ENCODE measurements around the gene KLHL36.
"Not testable (repeated sequence)": the region's sequence is repeated elsewhere in the genome, so short reads cannot be mapped to it uniquely, and the experiment has no call there.

KLHL36 gene

DNA sequence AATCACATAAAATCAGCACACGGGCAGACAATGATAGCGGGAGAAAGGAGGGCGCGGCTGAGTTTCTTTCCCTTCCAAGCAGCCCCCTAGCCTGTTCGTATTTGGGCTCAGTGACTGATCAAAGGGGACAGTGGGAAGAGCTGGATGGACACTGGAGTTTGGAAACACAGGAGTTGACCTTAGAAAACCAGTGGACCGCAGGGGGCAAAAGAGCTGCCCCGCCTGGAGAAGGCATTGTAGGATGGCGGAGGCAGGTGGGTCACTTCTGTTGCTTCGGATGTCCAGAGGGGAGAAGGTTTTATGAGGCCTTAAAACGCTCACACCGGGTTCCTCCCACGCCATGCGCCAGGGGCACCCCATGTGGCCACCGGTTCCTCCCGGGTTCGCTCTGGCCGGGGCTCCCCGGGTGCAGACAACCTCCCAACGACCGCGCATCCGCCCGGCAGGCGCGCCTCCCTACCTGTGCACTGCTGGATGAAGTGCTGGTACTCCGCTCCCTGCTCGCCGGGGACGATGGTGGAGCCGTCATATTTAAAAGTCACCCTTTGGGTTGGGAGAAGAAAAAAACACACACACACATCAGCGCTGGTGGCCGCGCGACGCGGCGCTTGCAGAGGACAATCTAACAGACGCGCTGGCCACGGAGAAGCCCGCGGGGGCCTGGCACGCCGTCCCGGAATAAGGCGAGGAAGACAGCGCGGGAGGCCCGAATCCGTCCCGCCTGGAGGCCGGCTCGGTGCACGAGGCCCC, 31.1 kb upstream of the KLHL36 start:
- peak; percentile 85 for DNase-seq

DNA sequence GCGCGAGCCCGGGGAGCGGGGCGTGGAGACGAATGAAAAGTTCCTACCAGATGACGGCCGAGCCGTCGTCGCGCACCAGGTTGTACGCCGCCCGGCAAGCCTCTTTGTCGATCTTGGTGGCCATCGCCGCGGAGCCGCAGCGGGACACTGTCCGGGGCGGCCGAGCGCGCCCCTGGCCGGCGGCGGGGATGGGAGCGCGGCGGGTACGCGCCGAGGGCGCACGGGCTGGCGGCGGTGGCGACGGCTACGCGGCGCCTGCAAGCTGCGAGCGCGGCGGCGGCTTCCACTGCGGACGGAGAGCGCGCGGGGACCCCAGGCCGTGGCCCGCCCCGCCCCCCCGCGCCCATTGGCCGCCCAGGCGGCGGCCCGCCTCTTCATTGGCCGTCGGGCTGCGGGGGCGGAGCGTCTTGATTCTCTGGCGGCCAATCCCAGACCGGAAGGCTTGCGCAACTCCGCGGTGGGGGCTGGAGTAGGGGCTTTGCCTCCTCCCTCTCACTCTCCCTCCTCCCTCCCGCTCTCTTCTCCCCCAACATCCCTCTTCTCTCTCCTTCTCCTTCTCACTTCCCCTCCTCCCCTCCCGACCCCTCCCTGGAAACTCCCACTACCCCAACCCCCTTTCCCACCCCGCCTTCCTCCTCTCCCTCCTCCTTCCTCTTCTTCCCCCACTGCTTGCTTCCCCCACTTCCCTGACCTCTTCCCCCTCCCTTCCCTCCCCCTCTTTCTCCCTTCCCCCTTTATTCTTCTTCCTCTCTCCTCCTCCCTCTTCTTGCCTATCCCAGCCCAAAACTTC, 30.3 kb upstream of the KLHL36 start, which contains the start of gene COTL1:
Gene COTL1, minus strand, starts transcription at position 288 of the 790 bp plus-strand sequence. Its CDS starts 164 bp downstream, at position 124.
- DNase-seq: peak; percentile 97

DNA sequence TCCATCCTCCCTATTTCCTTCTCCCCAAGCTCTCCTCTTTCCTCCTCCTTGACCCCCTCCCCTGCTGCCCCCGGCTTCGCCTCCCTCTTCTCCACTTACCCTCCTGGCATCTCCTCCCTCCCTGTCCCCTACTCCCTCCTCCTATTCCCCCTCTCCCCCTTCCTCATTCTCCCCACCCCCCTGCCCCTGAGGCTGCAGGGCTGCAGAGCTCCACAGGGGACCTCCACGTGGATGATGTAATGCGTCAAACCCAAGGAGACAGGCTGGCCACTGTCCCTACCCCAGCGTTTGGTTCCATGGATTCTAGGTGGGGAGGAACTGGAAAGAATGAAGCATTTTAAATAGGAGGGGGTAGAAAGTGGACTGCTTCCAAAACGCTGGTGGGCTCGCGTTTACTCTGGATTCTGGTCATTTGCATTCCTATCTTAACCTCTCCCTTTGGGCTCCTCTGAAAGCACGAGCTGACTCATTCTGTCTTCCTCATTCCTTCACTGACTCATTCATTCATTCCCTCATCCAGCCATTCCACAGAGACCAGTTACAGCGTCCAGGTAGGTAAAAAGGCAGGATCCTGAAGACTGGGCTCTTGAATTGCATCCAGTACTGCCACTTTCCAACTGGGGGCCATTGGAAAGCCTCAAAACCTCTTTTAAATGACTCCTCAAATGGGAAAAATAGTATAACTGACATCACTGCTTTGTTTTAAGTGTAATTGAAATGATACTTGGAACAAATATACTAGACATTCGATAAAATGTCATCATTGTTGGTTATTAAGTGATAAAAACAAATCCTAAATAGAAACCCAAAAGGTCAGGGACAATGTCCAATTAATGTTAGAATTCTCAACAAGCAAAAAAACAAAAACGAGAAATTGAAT, 29.5 kb upstream of the KLHL36 start:
- DNase-seq: no peak

DNA sequence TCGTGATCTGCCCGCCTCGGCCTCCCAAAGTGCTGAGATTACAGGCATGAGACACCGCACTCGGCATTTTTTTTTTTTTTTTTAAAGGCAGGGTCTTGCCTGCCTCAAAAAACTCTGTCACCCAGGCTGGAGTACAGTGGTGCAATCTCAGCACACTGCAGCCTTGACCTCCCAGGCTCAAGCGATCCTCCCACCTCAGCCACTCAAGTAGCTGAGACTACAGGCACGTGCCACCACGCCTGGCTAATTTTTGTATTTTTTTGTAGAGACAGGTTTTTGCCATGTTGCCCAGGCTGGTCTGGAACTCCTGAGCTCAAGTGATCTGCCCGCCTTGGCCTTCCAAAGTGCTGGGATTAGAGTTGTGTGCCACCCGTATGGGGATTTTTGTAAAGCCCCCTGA, 27.4 kb upstream of the KLHL36 start:
- not testable (repeated sequence) for DNase-seq

DNA sequence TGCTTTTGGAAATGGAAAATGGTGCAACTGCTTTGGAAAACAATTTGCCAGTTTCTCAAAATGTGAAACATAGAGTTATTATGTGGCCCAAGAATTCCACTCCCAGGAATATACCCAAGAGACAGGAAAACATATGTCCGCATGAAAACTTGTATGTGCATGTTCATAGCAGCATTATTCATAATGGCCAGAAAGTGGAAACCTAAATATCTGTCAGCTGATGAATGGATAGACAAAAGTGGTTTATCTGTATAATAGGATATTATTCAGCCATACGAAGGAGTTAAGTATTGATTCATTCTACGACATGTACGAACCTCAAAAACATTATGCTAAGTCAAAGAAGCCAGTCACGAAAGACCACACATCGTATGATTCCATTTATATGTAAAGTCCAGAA, 22.8 kb upstream of the KLHL36 start:
- no peak for DNase-seq

DNA sequence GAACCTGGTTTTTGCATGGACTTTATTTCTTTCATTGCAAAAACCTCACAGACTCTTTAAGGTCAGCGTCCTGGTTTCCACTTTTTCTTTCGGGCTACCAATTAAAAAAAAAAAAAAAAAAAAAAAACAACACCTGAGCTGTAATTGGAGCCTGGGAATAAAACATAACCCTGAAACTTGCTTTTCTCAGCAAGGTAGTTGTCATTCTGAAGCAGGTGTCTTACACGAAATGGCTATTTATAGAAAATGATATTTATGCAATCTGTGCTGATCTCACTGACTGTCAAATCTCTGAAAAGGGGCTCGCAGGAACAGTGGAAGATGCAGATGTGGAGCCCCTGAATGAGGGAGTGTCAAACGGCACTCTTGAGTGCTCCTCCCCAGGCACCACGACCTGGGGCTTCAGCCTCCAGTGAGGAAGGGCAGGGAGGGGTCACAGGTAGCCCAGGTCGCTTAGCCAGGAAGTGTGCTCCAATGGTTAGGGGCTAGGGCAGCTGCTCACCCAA, 20.0 kb upstream of the KLHL36 start:
- no peak for DNase-seq

DNA sequence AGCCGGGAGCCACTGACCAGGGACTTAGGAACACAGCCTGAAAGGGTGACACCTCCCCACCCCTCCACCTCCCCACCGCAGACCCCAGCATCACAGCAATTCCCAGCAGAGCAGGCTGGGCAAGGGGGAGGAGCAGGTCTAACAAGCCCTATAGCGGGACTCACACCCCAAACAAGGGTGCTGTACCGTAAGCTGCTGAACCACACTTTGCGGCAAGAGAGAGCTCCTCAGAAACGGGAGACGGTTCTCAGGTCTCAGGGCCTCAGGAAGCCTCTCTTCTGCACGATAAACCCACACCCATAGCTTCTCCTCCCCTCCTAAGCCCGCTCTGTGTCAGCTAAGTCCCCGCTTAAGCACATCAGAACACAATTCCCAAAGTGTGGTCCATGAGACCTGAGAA, 18.7 kb upstream of the KLHL36 start:
- DNase-seq: no peak

DNA sequence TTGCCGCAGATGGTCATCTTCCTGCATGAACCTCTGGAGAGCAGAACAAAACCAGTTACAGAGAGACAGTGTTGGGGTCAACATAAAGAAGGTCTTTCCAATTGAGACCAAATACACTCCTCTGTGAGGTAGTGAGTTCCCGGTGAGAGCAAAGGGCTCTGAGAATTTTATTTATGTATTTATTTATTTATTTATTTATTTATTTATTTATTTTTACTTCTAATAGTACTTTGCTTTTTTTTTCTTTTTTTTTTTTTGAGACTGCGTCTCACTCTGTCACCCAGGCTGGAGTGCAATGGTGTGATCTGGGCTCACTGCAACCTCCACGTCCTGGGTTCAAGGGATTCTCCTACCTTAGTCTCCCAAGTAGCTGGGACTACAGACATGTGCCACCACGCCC, 18.3 kb upstream of the KLHL36 start:
- no peak for DNase-seq

DNA sequence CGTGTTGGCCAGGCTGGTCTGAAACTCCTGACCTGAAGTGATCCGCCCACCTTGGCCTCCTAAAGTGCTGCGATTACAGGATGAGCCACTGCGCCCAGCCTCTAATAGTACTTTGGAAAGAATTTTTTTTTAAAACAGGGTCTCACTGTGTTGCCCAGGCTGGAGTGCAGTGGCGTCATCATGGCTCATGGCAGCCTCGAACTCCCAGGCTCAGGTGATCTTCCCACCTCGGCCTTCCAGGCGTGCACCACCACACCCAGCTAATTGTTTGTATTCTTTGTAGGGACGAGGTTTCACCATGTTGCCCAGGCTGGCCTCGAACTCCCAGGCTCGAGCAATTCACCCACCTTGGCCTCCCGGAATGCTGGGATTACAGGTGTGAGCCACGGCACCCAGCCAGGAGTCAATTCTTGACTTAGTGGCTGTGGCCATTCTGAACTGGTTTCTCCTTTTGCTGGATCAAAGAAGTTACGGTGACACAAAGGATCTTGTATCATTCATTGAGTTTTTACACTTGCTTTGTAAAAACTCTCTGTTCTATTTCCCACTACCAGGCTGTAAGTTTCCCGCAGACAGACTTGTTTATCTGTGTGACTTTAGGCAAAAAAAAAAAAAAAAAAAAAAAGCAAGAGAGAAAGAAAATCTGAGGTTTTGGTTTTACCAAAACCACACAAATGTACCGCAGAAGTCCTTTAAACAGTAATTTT, 17.7 kb upstream of the KLHL36 start:
- DNase-seq: no peak

DNA sequence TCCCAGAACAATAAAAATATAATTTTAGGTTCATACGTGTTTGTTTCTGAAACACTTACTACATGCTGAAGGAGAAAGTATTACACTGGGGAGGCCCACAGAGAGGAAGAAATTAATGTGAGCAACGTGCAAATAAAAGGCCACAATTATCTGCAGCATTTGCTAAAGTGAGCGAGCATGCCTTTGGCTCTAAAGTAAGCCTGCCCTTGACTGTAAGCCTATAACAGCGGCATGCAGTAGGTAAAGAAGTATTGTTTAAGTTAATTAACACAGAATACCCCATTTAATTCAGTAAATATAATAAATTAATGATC, 17.2 kb upstream of the KLHL36 start:
- no peak for DNase-seq

DNA sequence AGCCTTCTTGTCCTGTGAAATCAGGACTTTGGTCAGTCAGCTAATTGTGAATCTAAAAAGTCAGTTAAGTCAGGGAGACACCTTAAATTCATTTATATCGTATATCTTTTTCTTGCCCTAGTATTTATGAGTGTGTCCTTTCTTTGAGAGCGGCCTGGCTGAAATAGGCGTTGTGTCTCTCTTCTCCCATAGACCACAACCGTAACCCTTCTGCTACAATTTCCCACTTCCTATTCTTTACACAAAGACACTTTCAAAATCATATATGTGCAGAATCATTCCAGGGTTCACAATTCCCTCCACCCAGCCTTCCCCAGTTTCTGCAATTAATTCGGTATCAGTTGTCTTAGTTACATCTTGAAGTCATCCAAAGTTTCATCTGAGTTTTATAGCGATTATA, 16.4 kb upstream of the KLHL36 start:
- DNase-seq: no peak

DNA sequence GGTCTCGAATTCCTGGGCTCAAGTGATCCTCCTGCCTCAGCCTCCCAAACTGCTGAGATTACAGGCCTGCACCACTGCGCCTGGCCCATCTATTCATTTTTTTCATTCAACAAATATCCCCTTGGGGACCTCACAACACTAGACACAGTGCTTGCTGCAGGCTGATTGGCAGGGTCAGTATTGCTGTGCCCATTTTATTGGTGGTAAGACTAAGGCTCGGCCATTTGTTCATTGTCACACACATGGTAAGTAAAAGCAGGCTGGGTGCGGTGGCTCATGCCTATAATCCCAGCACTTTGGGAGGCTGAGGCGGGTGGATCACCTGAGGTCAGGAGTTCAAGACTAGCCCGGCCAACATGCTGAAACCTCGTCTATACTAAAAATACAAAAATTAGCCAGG, 15.4 kb upstream of the KLHL36 start:
- not testable (repeated sequence) for DNase-seq

DNA sequence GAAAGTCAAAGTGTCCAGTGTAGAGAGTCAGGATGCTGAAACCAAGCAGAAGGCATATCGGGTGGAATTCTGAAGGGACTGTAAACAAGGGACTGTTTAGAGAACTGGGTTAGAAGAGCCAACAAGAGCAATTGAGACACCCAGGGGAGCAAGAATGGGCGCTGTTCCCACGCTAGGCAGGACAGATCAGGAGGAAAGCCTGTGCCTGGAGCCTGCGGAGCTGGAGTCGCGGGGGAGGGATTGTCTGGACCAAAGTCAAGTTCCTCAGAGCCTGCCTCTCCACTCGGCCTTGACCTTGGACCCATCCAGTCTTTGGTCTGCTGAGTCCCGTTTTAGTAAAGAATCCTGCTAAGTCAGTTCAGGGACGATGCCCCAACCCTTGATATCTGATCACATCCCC, 14.7 kb upstream of the KLHL36 start:
- DNase-seq: no peak

DNA sequence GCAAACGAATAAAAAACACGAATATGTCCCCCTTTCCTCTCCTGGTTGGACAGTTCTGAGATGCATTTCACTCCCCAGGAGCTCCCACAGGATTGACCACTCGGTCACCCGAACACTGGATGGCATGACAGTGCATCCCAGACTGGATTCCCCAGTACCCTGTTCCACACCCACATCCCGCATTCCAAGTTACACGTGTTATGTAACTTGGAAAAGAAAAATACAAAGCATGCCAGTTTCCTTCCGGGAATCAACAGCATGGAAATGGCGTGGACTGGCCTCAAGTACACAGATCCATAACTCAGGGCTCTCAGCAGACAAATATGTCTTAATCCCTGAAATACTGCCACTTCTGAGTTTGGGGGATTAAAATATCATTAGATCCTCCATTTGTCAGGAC, 12.6 kb upstream of the KLHL36 start:
- no peak for DNase-seq

DNA sequence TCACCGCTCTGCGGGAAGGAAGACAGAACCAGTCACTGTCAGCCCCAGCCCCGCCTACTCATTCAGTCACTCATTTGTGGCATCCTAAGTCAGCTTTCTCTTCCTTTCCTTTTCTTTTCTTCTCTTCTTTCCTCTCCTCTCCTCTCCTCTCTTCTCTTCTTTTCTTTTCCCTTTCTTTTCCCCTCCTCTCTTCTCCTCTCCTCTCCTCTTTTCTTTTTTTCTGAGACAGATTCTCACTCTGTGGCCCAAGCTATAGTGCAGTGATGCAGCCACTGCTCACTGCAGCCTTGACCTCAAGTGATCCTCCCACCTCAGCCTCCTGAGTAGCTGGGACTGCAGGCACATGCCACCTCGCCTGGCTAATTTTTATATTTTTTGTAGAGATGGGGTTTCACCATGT, 10.6 kb upstream of the KLHL36 start:
- DNase-seq: no peak

DNA sequence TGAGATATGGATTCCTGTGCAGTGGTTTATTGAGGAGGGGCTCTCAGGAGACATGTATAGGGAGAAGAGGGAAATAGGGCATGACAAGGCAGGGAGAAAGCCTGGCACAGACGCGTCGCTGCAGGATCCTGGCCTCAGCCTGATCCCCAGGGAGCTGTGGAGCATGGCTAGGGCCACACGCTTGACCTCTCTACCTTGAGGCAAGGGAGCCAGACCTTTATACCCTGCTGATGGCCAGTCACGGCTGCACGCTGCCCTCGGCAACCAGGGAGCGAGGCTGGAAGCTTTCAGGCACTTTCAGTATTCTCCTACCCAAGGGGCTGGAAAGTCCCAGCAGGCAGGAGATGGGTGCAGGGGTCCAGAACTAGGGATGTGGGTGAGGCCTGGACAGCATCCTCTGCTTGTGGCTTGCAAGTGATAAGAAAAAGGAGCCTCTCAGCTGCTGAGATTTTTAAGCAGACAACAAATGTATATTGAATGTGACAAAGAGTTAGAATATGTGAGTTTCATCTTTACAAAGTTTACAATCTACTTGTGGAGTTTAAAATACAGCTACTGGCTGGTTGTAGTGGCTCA, 10.0 kb upstream of the KLHL36 start:
- DNase-seq: no peak

DNA sequence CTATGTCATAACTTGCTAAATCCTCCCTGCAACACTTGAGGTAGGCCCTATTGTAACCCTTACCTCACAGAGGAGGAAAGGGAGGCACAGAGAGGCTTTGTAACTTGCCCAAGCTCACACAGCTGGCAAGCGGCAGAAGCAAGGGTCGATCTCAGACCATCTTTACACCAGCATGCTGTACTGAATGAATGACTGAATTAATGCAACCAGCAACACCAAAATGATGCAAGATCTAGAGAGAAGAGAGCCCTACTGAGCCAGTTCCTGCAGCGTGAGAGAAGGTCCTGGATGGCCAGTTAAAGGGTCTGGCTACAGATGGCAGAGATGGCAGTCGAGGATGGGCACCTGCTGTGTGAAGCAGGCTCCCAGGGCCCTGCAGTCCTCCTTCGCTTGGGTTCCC, 8.2 kb upstream of the KLHL36 start:
- DNase-seq: no peak

DNA sequence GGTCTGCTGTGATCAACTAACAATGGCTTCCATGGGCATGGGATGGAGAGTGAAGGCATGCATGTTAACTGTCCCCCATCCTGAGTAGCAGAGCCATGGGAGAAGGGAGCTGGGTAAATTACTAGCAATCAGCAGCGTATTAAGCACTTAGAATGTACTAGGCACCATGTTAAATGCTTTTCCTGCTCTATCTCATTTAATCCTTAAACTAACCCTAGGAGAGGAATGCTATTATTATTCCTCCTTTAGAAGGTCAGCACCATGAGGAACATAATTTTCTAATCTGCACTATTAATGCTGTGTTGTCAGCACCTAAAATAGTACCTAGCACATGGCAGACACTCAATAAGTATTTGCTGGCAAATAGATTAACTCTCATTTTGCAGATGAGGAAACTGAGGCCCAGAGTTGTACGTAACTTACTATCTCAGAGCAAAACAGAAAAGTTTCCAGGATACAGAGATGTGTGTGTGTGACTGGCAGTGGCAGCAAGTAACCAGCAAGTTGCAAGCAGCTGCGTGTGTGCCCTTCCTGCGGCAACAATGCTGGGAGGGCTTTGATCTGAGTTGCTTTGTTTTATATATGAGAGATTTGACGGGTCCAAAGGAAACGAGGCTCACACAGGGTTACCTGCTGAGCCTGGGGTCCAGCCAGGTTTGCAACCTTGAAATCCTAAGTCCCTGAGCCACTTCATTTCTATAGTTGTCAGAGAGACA, 6.5 kb upstream of the KLHL36 start:
- DNase-seq: no peak

DNA sequence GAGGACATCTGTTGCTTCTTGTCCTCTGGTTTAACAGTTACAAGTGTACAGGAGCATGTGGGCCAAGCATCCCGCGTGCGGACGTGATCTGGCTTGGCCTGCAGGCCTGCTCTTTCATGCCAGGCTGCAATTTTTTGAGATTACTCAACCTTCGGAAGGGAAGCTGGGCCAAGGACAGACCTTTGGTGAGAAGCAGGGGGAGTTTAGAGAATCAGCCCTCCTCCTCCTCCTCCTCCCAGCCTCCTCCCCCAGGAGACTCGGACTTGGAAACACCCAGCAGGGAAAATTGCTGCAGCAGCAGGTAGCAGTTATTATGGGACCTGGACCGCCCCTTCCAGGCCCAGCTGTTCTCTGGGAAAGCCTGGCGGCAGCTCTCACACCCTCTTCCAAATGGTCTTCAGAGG, 5.1 kb upstream of the KLHL36 start:
- DNase-seq: no peak

DNA sequence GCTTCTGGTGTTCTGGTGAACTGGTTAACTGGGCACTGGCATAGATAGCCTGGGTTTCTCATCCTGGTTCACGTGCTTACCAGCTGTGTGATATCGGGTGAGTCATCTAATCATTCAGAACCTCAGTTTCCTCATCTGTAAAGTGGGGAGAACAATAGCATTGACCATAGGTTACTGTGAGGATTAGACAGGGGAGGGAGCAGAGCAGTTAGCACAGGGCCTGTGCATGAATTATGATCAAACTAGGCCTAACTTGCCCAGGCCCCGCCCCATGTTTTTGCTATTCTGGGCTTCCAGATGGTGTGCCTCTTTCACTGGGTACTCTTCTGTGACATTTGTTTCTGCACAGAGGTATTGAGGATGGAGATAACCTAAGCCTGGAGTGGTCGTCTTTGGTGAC, 4.6 kb upstream of the KLHL36 start:
- DNase-seq: no peak
